Thoracic aorta (tissue), 2 donors: Measurements from ENCODE around the gene DTNB. TPM values are rescaled to one million over a fixed set of nuclear protein-coding genes. Genes with fewer than 3 reads are reported as not detected.

Source experiments
- ATAC-seq: fragments of 150-250 bp; one replicate; pipeline ENCODE4 v1.8.0; 2017; ENCODE audit warnings: low read depth; ENCODE audit not compliant: insufficient number of reproducible peaks, low FRiP score
- DNase-seq: peaks from one replicate; pipeline ENCODE4 v3.0.0-alpha.2; 2020; ENCODE audit warnings: low spot score
- H3K27ac ChIP-seq, 2 donors: fragments of 200-600 bp; sonication (generic); 1 replicate in 1 of 2; 2 replicates in 1 of 2; pipeline ENCODE4 v1.5.1; 2016; ENCODE audit warnings: mild to moderate bottlenecking in 2 of 2, moderate library complexity in 2 of 2
- H3K27me3 ChIP-seq: fragments of 200-600 bp; sonication (generic); replicated peaks from 2 replicates; pipeline ENCODE4 v1.6.0; 2016; ENCODE audit warnings: mild to moderate bottlenecking; ENCODE audit not compliant: insufficient read depth
- H3K36me3 ChIP-seq: fragments of 200-600 bp; sonication (generic); one replicate; pipeline ENCODE4 v1.5.1; 2016
- H3K4me1 ChIP-seq, 2 donors: fragments of 200-600 bp; sonication (generic); 1 replicate in 1 of 2; 2 replicates in 1 of 2; pipeline versions ENCODE4 v1.5.1 to v1.6.0; 2016; ENCODE audit warnings: low read depth in 2 of 2, mild to moderate bottlenecking in 1 of 2; ENCODE audit not compliant: control insufficient read depth in 1 of 2
- H3K4me3 ChIP-seq: fragments of 200-600 bp; sonication (generic); 2 replicates; pipeline ENCODE4 v1.5.1; 2016; ENCODE audit warnings: mild to moderate bottlenecking
- H3K9me3 ChIP-seq: fragments of 200-600 bp; sonication (generic); 2 replicates; pipeline ENCODE4 v1.5.1; 2016
- CTCF ChIP-seq: fragments of 200-600 bp; sonication (generic); IDR thresholded peaks from one replicate; pipeline ENCODE4 v1.5.1; 2019; ENCODE audit warnings: antibody characterized with exemption
- total RNA-seq, 2 donors: library from RNA; depleted of rRNA; stranded (reverse); fragments of >200 nt; gene quantifications; one replicate each; pipeline versions ENCODE4 v1.1.0 to v1.2.3, GENCODE V29; 2016

DTNB gene
- total RNA-seq, 2 donors from 2014 or later = 16.3 to 76.2 TPM

- no peak overlapping the region for H3K27ac ChIP-seq
- H3K4me1 ChIP-seq = no peaks in the 10 kb centered on the region
- no peak overlapping the region for H3K4me3 ChIP-seq
- TF ChIP-seq CTCF = no peak
- no peaks in the 10 kb centered on the region for H3K9me3 ChIP-seq
- ATAC-seq = no peak
- no peak for DNase-seq
- peaks cover 4% of the 10 kb centered on the region for H3K36me3 ChIP-seq
- H3K27me3 ChIP-seq = no peaks in the 10 kb centered on the region
These were observed 242.8 kb downstream of the DTNB start for GRCh38 chr2:25430556-25430955.

GRCh38 chr2:25426326-25426725 is 247.1 kb downstream of the DTNB start:
- no peak for ATAC-seq
- no peaks in the 10 kb centered on the region for H3K4me1 ChIP-seq
- no peak overlapping the region for H3K4me3 ChIP-seq
- no peak overlapping the region for H3K27ac ChIP-seq
- H3K9me3 ChIP-seq = no peaks in the 10 kb centered on the region
- H3K27me3 ChIP-seq = no peaks in the 10 kb centered on the region
- no peak for DNase-seq
- no peaks in the 10 kb centered on the region for H3K36me3 ChIP-seq
- TF ChIP-seq CTCF = no peak

- no peak for ATAC-seq
- no peaks in the 10 kb centered on the region for H3K27me3 ChIP-seq
- H3K36me3 ChIP-seq = no peaks in the 10 kb centered on the region
- TF ChIP-seq CTCF = no peak
- no peaks in the 10 kb centered on the region for H3K9me3 ChIP-seq
- no peak for DNase-seq
- H3K4me3 ChIP-seq = no peak overlapping the region
- no peak overlapping the region for H3K27ac ChIP-seq
- no peaks in the 10 kb centered on the region for H3K4me1 ChIP-seq
These were observed 248.8 kb downstream of the DTNB start for GRCh38 chr2:25424426-25425028.

GRCh38 chr2:25421820-25422411 is 251.5 kb downstream of the DTNB start:
- H3K4me1 ChIP-seq = no peaks in the 10 kb centered on the region
- DNase-seq (no peak), ATAC-seq (no peak)
- no peaks in the 10 kb centered on the region for H3K27me3 ChIP-seq
- H3K27ac ChIP-seq = no peak overlapping the region
- H3K36me3 ChIP-seq = no peaks in the 10 kb centered on the region
- H3K9me3 ChIP-seq = no peaks in the 10 kb centered on the region
- H3K4me3 ChIP-seq = no peak overlapping the region
- TF ChIP-seq CTCF = no peak

- no peaks in the 10 kb centered on the region for H3K4me1 ChIP-seq
- no peak for TF ChIP-seq CTCF
- DNase-seq (no peak), ATAC-seq (no peak)
- H3K9me3 ChIP-seq = no peaks in the 10 kb centered on the region
- no peaks in the 10 kb centered on the region for H3K27me3 ChIP-seq
- no peaks in the 10 kb centered on the region for H3K36me3 ChIP-seq
- no peak overlapping the region for H3K27ac ChIP-seq
- no peak overlapping the region for H3K4me3 ChIP-seq
These were observed 252.1 kb downstream of the DTNB start for GRCh38 chr2:25421289-25421688.
